Daoy (cell line): ENCODE measurements around the gene BRMS1L. TPM values are rescaled to one million over a fixed set of nuclear protein-coding genes. Genes with fewer than 3 reads are reported as not detected.
A peak's percentile ranks its signal among the peaks of the same experiment; 100 is the strongest.
"Not testable (repeated sequence)": the region's sequence is repeated elsewhere in the genome, so short reads cannot be mapped to it uniquely, and the experiment has no call there.

Experiments used
- DNase-seq: peaks from one replicate; pipeline ENCODE4 v3.0.0-alpha.2; 2015; ENCODE audit warnings: low read depth
- total RNA-seq: library from RNA; depleted of rRNA; stranded (reverse); fragments of >200 nt; shearing (Covaris generic); gene quantifications from 2 replicates; pipeline ENCODE4 v1.2.3, GENCODE V29; 2014; rRNA removed

Gene BRMS1L
- 9.9 and 12.7 TPM in 2 replicates for total RNA-seq

- peak; percentile 100 for DNase-seq
Measured at GRCh38 chr14:35826218-35826951, at the start of gene BRMS1L. Gene BRMS1L (plus strand): TSS chr14:35826338. CDS start chr14:35826517, 179 bp downstream.

- no peak for DNase-seq
Measured at GRCh38 chr14:35776823-35777222, 49.3 kb upstream of the BRMS1L start.

GRCh38 chr14:35777550-35777949 is 48.6 kb upstream of the BRMS1L start:
- DNase-seq = not testable (repeated sequence)

- no peak for DNase-seq
Measured at GRCh38 chr14:35779368-35779767, 46.8 kb upstream of the BRMS1L start.

- DNase-seq = no peak
Measured at GRCh38 chr14:35783699-35784098, 42.4 kb upstream of the BRMS1L start.

GRCh38 chr14:35786856-35787255 is 39.3 kb upstream of the BRMS1L start:
- DNase-seq = no peak

GRCh38 chr14:35789651-35790050 is 36.5 kb upstream of the BRMS1L start:
- DNase-seq = peak; percentile 51

- DNase-seq = no peak
Measured at GRCh38 chr14:35797796-35798195, 28.3 kb upstream of the BRMS1L start.

- no peak for DNase-seq
Measured at GRCh38 chr14:35806006-35806907, 19.9 kb upstream of the BRMS1L start.

GRCh38 chr14:35807131-35807961 is 18.8 kb upstream of the BRMS1L start:
- DNase-seq = no peak

- DNase-seq = peak; percentile 39
Measured at GRCh38 chr14:35808076-35808637, 18.0 kb upstream of the BRMS1L start.

GRCh38 chr14:35808638-35809563 is 17.2 kb upstream of the BRMS1L start, which contains the start of gene RALGAPA1:
Gene RALGAPA1 (minus strand): TSS chr14:35809295. CDS start chr14:35808835, 460 bp downstream.
- DNase-seq = peak; percentile 98

- DNase-seq = no peak
Measured at GRCh38 chr14:35809597-35809996, 16.5 kb upstream of the BRMS1L start.

- no peak for DNase-seq
Measured at GRCh38 chr14:35810963-35811362, 15.2 kb upstream of the BRMS1L start.

GRCh38 chr14:35814371-35815005 is 11.7 kb upstream of the BRMS1L start:
- DNase-seq = peak; percentile 60

- DNase-seq = peak; percentile 42
Measured at GRCh38 chr14:35818346-35819115, 7.6 kb upstream of the BRMS1L start.

- no peak for DNase-seq
Measured at GRCh38 chr14:35819591-35820540, 6.3 kb upstream of the BRMS1L start.
